ENCODE data around the gene HMMR.

Gene HMMR

DNA sequence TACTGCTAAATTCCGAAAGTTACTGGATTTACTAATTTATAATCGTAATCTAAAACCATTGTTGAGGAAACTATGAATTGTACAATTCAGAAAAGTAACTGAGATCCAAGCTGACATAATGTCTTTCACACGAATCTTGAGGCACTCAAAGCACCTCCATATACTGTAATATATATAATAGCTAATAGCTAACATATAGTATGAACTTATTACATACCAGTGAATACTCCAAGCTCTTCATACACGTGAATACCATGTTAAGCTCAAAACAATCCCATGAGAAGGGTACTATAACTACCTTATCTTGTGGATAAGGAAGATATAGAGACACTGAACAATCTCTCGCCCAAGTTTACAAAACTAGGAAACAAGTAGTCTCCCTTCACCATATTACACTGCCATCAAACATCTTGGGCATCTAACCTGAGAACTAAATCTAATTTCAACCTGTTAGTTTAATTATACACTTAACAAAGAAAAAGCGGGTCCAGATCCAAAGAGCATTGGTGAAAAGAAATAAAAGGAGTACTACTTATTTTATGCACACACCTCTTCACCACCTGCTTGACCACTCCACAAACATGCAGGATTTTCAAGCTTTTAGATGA, 1.6 kb upstream of the HMMR start:
- no peak for DNase-seq

DNA sequence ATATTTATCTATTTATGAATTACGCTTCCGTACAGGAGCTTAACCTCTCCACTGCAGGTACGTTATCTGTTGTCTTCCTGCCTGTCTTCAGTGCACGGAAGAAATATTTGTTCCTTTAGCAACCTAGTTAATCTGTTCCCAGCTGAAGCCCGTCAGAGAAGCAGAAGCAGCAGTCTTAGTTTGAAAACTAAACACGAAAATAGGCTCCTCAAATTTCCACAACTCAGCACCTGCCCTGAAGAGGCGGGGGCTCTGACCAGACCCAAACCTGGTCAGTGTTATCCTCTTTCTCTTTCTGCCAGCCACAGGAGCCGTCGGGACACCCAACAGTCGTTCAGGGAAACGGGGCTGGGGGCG, 992 bp upstream of the HMMR start:
- no peak for DNase-seq

DNA sequence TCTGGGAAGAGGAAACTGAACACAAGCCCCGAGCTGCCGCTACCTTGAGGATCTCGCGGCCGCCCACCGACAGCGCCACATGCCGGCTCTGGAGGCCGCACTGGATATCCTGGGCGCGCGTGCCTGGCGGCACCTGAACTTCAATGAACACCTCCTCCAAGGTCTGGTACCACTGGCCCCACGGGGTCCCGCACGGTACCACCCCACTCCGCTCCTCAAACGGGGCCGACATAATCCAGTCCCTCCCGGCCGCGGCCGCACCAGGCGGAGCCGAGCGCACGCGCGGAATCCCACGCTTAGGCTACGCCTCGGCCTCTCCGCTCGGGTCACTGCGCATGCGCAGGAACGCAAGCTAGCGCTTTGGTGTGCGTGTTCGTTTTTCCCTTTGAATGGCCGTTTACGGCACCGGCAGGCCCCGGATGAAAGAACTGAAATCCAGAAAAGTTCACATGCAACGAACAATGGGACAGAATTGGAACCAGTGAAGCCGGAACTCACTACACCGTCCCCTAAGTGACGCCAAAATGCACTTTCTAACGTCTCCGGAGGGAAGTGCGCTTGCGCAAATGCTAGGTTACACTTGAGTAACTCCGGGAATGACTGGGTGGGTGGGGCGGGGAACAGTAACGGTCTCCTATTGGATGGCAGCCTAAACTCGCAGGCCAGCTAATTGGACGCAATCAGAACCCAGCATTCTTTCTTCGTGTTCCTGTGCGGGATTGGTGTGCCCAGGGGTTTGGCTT, 442 bp upstream of the HMMR start, which contains the start of gene NUDCD2:
TSS of gene NUDCD2 (minus strand) at position 284 of the 743 bp plus-strand sequence. CDS start at position 232, 52 bp downstream.
- DNase-seq: peak; percentile 96 to 99 (median 98)

DNA sequence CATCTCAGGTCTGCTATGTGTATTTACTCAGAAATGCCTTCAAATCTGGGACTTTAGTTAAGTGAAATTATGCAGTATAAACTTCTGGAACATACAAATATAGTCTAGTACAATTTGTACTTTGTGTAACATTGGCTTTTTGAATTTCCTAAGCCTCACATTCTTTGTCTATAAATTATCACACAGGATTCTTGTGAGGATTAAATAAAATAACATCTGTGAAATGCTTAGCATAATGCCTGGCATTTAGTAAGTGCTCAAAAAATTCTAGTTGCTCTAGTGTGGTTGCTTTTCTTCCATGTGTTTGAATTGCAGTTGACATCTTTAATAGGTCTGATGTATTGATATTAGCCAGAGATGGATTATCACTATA, 2.6 kb downstream of the HMMR start:
- DNase-seq: no peak

DNA sequence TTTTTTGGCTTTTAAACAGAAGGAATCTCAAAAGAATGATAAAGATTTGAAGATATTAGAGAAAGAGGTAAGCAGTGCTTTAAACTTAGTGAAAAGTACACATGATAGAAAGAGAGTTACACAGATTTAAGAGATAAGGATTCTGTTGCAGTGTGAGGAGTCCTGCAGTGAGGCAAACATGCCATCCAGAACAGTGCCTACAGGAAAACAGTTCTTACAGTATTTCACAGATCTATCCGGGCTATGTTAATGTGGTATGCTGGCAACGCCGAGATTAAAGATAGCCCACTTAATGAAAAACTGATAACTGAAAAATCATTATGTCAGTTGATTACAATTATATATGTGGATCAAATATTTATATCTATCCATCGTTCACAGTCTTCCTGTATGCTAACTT, 7.2 kb downstream of the HMMR start:
- DNase-seq: no peak

DNA sequence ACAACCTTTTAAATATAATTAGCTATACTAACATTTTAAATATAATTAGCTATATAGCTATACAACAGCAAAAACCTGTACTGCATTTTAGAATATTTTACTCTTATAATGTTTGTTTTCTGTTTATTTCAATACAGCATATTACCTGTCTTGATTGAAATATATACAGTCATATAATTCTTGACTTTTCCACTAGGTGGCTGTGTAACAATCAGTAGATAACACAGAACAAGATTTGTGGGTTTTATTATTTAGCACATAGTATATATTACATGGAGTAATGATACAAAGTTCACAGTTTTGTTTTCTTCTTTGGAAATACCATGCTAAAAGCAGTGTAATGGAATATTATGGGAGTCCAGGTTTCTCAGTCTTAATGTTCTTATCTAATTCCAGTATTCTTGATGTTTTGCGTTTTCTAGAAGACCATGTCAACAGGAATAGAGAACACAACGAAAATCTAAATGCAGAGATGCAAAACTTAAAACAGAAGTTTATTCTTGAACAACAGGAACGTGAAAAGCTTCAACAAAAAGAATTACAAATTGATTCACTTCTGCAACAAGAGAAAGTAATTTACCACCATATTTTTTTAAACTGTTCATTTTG, 13.3 kb downstream of the HMMR start:
- peak in 1 of 4 experiments; percentile 32 for DNase-seq

GRCh38 chr5:163475411-163475810, 15.0 kb downstream of the HMMR start:
- peak in 3 of 4 experiments; percentile 19 to 69 (median 50) for DNase-seq

DNA sequence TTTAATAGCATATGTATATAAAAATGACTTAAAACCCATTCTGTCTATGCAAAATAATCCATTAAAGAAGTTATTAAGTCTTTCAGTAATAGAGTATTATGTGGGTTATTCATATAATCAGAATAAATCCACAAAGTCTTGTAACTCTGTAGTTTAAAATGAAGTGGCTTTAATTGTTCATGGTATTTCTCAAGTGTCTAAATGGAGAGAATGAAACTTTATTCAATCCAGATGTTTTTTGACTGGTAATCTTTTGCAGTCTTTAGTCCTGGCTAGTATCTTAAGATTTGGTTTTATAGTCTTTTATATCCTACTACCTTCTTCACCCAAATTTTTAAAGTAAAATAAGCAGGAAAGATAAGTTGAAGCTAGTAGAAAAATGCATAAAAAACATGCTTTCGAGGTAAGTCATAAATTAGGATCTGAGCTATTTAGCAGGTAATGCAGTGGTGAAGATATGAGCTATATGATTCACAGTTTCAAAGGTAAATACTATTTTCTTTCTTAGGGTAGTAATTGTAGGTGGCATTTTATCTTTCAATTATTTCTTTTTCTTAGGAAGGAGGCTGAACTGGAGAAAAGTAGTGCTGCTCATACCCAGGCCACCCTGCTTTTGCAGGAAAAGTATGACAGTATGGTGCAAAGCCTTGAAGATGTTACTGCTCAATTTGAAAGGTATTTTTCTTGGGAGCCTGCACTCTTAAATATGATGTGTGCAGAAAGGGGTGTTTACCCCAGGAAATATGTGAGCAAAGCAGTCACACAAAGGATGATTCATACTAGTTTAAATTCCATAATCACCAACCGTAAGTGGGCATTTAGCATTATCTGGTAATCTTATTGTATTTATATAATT, 17.9 kb downstream of the HMMR start:
- no peak for DNase-seq

DNA sequence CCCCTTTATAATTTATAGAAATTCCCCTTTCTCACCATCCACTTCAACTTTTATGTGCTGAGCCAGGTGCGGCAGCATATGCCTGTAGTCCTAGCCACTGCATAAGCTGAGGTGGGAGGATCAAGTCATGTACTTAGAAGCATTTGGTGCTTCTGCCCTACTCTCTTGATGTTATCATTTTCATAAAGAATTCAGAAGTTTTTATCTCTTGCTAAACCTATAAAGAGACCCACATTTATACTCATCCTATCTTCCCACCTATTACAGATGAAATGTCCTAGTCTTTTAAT, 18.5 kb downstream of the HMMR start:
- DNase-seq: no peak

DNA sequence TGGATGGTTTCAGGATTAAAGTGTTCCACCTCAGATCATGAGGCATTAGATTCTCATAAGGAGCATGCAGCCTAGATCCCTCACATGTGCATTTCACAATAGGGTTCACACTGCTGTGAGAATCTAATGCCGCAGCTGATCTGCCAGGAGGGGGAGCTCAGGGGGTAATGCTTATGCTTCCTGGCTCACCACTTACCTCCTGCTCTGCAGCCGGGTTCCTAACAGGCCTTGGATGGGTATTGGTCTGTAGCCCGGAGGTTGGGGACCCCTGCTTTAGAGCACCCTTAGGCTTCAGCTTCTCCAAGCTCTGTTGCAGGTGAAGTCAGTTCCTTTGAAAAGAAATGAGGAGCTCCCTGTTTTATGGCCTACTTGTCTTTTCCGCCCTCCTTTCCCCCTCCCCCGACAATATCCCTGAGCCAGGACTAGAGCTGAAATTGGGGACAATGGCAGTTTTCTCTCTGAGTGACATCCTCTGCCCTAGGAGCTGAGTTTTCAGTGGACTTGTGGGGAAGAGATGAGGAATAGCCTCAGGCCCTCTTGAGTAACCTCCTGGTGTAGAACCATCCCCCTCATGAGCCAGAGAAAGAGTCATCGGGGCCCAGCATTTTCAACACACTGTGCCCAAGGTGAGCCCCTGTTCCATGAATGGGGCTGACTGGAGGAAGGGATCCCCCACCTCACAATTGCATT, 28.8 kb downstream of the HMMR start:
- DNase-seq: peak; percentile 14 to 45 (median 31)

- no peak for DNase-seq
Observed at GRCh38 chr5:163489745-163490075, 29.3 kb downstream of the HMMR start.

- DNase-seq: no peak
Observed at GRCh38 chr5:163496286-163496685, 35.9 kb downstream of the HMMR start.

DNA sequence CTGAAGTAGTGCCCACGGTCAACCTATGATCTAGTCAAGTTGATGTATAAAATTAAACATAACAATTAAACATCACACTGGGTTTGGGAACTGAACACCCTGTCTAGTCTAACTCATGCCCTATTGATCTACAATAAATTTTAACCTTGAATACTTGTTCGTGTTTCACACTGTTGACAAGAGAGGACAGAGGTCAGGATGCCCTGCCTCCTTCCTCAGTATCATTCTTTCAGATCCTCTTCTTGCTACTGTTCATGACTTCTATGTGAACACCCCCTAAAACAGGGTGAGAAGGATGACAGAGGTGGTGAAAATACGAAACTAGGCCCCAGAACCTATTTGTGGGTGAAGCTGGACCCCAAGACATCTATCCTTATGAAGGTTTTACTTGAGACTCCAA, 36.9 kb downstream of the HMMR start:
- no peak for DNase-seq

DNA sequence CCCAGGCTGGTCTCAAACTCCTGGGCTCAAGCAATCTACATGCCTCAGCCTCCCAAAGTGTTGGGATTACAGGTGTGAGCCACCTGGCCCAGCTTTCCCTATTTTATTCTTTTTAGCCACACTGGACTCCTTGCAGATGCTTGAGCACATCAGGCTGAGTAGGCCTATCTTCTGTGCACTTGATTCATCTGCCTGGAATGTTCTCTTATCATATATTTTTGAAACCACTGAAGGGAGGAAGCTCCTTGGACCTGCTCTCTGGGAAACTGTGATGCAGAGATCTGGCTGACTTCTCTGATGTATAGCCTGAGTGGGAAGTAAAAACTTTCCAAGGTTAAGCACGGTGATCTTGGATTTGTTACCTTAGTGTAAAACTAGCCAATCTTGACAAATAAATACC, 38.5 kb downstream of the HMMR start:
- no peak for DNase-seq

DNA sequence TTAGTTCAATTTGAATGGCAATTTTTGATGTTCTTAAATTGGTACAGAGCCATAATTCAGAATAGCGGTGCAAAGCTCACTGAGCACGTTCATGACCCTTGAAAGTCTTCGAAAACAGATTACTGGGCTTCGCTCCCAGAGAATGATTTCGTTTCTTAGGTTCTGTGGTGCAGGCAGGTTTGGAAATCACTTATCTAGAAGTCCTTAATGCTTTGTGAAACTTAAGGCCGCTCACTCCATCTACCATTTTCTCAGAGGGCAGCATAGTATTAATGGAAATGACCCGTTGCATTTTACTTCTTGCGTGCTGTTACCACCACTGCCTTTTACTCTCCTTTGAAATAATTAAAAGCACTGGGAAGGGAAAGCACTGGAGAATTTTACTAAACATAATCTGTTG, 42.1 kb downstream of the HMMR start:
- no peak for DNase-seq

DNA sequence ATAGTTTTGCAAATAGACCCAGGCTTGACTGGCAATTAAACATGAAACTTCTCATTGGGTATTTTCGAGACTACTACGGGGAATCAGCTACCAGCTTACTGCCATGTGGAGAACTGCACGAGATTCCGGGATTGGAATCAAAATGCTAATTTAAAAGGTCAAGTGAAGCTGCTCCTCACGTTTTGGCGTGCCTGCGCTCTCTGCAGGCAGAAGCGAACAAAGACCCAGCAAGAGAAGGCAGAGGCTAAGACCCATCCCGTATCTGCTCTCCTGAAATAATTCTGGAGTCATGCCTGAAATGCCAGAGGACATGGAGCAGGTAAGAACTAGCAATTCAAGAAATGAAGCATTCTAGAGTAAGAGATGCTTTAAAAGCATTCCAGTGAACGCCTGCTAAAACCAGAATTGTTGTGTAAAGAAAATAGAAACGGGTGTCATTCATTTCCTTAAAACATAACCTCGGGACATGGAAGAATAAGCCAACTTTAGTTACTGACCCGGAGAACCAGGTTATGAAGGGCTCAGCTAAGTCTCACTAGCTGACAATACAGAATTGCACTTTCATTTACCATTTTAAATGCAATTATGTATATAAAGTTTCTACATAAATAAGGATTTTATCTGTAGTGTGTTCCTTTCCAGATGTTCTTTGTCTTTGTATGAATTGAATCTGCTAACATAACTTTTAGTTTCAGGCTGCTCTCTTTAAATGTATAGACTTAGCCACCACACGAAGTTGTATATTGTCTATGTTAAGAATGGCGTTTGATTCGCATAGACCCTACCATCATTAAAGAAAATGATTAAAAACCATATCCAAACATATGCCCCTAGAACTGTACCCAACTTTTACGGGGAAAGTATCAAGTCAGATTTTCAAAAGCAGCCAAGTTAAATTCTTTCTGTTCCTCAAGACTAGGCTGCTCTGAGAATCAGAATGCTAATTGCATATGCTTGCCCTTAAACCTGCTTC, 43.0 kb downstream of the HMMR start:
- peak; percentile 82 to 91 (median 86) for DNase-seq

GRCh38 chr5:163504079-163504931, 43.9 kb downstream of the HMMR start:
- peak; percentile 63 to 77 (median 74) for DNase-seq

DNA sequence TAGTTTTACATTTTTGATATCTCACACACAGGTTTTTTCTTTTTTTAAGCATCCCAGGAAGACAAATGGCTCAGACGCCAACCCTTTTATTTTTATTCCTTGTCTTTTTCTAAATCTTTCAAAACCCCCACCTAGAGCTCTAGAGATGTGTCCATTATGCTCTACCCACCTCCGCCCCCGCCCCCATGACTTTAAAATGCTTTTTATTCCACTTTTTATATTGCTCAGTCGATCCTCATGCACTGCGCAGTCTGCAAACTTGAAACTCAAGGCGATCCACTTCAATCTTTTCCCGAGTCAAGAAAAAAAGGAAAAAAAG, 44.6 kb downstream of the HMMR start:
- no peak for DNase-seq

DNA sequence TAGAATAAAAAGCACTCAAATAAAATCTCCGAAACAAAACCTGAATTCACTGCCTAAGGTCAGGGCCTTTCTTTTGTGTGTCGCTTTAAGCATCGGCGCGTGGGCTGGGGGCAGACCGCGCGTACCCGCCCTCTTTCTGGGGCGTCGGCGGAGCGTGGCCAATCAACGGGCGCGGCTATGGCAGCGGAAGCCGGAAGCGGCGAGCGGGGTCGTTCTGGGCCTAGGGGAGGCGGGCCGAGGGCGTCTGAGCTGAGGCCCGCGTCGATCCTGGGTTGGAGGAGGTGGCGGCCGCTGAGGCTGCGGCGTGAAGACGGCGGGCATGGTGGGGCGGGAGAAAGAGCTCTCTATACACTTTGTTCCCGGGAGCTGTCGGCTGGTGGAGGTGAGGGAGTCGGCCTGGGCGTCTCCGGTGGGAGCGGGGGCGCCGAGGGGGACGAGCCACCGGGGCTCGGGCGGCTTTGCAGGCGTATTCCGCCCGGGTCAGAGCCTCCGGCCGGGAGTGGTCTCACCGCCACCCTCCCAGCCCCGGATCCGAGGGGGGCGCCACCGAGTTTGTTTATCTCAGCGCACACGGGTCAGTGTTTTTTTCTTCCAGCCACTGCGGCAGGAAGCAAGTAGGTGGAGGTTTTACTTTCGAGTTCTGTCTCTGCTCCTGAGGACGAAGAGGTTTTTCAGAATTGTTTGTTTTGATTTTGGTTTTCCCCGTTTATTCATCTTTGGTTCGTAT, 45.1 kb downstream of the HMMR start, which contains the start of gene MAT2B:
TSS of gene MAT2B (plus strand) at position 252 of the 727 bp plus-strand sequence. CDS start at position 320, 68 bp downstream.
- peak; percentile 97 to 99 (median 98) for DNase-seq

- DNase-seq: peak in 2 of 4 experiments; percentile 11 to 17
Observed at GRCh38 chr5:163506095-163506457, 45.6 kb downstream of the HMMR start.
